Measurements from ENCODE around the gene TMEM127.
"Not testable (repeated sequence)": the region's sequence is repeated elsewhere in the genome, so short reads cannot be mapped to it uniquely, and the experiment has no call there.

Gene TMEM127

GRCh38 chr2:96262306-96262705 is 3.5 kb downstream of the TMEM127 start:
- no peak for DNase-seq
- no peak for ATAC-seq

GRCh38 chr2:96261328-96262003 is 4.3 kb downstream of the TMEM127 start:
- DNase-seq (no peak), ATAC-seq (no peak)

GRCh38 chr2:96260387-96261260 is 5.2 kb downstream of the TMEM127 start:
- DNase-seq = peak; percentile 41
- ATAC-seq = peak; percentile 67

DNA sequence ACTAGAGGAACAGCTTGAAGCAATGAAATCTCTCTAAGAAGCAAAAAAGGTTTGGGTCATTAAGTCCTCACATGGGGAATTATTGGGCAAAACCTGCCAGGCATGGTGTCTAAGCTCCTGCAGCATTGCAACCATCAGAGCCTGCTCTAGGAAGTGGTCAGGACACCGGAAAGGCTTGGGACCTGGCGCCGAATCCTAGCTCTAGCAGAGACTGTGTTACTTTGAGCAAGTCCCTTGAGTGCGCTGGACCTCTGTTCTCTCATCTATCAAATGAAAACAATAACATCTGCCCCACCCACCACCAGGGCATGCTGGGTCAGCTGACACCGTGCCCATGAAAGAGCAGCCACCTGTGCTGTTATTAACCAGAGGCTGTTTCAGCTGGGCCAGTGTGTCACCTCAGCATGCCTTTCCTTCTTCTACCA is 6.3 kb downstream of the TMEM127 start:
- DNase-seq (no peak), ATAC-seq (no peak)

DNA sequence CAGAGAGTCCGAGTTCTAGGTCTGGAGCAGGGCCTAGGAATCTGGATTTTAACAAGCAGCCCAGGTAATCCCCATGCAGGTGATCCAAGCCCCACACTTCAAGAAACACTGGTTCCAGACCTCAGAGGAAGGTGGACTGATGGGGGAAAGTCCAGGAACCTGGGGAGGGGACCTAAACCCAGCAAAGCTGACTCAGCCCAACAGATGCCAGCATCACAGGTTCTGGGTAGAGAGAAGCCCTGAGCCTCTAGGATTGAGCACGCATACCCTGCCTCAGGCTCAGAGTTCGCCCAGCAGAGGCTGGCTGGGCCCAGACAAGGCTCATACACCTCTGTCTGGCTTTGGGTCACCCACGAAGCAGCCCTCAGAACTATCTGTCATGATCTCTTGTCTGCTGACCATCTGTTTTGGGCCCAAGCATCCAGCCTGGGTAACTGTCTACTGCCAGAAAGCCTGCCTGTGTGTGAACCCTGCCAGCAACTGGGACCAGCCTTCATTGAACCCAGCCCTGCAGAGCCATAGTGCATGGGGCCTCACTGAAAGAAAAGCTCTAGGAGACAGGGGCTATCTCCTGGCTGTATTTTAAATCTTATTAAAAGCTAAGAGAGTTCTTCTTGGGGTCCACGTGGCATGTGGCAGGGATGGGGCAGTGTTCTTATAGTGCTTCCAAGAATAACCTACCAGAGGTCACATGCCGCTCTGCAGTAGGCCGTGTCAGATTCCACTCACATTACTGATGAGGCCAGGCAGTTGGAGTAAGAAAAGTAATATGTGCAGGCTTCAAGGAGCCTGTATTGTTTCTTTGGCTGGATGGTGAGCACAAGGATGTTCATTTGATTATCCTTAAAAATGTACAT is 7.4 kb downstream of the TMEM127 start:
- DNase-seq (no peak), ATAC-seq (no peak)

- DNase-seq = not testable (repeated sequence)
Observed at GRCh38 chr2:96257744-96258143, 8.1 kb downstream of the TMEM127 start.

GRCh38 chr2:96256611-96257113 is 9.1 kb downstream of the TMEM127 start:
- ATAC-seq (no peak), DNase-seq (no peak)

More at GRCh38 chr2:96257744-96258143, 8.1 kb downstream of the TMEM127 start:
- ATAC-seq = not testable (repeated sequence)

DNA sequence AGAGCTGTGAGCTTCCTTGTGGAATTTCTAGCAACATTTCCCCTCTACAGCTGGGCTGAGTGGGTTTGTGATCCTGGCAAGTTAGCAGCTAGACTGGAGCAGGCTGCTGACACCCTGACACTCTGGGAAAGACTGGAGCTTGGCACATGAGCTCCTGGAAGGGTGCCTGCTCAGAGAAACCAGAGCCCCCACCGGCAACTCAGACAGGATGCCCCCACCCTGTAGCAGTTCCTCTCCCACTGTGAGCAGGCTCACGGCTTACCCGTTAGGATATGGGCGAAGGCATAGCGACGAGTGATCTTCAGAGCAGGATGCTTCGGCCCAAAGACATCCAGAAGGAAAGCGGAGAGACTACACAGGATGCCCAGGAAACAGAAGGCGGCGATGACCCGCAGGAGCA is 11.2 kb downstream of the TMEM127 start:
- no peak for DNase-seq
- ATAC-seq = no peak

GRCh38 chr2:96253006-96253405 is 12.8 kb downstream of the TMEM127 start:
- no peak for DNase-seq
- ATAC-seq = no peak

DNA sequence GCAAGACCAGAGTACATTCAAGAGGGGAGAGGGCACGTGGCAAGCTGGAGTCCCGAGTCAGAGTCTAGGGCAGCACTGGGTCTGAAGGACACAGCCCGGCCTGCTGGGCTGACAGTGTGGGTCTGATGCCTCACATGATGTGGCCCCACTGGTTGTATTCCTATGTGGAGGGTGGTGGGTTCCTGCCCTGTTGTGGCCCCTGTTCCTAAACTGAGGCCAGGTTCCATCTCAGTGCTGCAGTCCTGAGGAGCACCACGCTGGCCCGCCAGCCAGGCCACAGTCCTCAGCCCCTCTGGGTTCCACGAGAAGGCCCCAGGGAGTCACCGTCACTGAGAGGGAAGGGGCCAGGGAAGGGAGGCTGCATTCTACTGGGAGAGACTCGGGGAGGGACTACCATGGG is 13.3 kb downstream of the TMEM127 start:
- DNase-seq (no peak), ATAC-seq (no peak)

DNA sequence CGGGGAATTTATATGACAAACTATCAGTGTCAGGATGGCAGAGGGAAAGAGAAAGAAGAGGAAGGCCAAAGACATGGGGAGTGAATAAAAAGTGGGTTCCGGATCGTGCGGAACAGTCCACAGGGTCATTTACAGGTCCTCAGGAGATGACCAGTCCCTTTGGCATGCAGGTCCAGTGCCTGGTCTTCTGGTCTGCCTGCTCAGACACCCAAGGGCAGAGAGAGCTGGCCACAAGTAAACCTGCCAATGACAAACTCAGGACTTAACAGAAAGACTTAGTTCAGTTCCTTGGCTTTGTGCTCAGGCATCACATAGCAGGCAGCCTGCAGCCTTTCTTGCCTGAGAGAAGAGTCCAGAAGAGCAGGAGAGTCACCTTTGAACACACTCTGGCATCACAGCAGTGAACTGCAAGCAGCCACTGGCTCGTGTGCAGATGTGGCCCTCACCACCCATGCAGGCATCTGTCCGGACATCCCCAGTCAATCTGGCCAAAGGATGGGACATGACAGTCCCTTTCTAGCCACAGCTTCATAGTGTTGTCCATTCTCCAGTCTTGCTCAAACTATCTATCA is 14.0 kb downstream of the TMEM127 start:
- no peak for ATAC-seq
- no peak for DNase-seq

- DNase-seq (no peak), ATAC-seq (no peak)
Observed at GRCh38 chr2:96250188-96250587, 15.6 kb downstream of the TMEM127 start.

- ATAC-seq = no peak
Observed at GRCh38 chr2:96249654-96250053, 16.1 kb downstream of the TMEM127 start.

GRCh38 chr2:96248624-96249023 is 17.2 kb downstream of the TMEM127 start:
- ATAC-seq = no peak
- DNase-seq = no peak

More at GRCh38 chr2:96249654-96250053, 16.1 kb downstream of the TMEM127 start:
- no peak for DNase-seq

GRCh38 chr2:96247896-96248295 is 17.9 kb downstream of the TMEM127 start:
- no peak for DNase-seq
- no peak for ATAC-seq

GRCh38 chr2:96247009-96247408 is 18.8 kb downstream of the TMEM127 start:
- ATAC-seq = no peak
- no peak for DNase-seq

- DNase-seq = no peak
- no peak for ATAC-seq
Observed at GRCh38 chr2:96245609-96246390, 20.0 kb downstream of the TMEM127 start.

DNA sequence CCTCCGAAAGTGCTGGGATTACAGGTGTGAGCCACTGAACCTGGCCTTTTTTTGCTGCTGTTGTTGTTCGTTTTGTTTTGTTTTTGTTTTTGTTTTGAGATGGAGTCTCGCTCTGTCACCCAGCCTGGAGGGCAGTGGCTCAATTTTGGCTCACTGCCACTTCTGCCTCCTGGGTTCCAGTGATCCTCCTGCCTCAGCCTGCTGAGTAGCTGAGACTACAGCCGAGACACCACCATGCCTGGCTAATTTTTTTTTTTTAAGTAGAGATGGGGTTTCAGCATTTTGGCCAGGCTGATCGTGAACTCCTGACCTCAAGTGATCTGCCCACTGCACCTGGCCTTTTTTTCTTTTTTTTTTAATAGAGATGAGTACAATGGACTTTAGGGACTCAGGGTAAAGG is 22.0 kb downstream of the TMEM127 start:
- DNase-seq = no peak
- ATAC-seq = no peak

- peak; percentile 71 for DNase-seq
- ATAC-seq = peak; percentile 96
Observed at GRCh38 chr2:96241900-96242611, 23.7 kb downstream of the TMEM127 start.

- no peak for ATAC-seq
- DNase-seq = no peak
Observed at GRCh38 chr2:96241227-96241626, 24.6 kb downstream of the TMEM127 start.
